K562 (cell line): ENCODE results near the gene WASL. TPM values are rescaled to one million over a fixed set of nuclear protein-coding genes. Genes with fewer than 3 reads are reported as not detected.

Source experiments
- ATAC-seq: fragments of 200-7000 bp; cut with Tn5 transposase; 3 replicates; pipeline ENCODE4 v1.9.1; 2020; ENCODE audit warnings: moderate library complexity
- BruUV-seq: library from RNA; stranded (reverse); fragments of 400-500 nt; replicated peaks from 2 replicates; lab custom pipeline; 2021; lab: Mats Ljungman, UMichigan
- CTCF ChIA-PET: fragments of 300-600 bp; formaldehyde crosslinking; extraction: SDS; loops from one replicate; lab custom pipeline; 2021; ENCODE audit warnings: low intra/inter-chr PET ratio; lab: Yijun Ruan, JAX
- POLR2A ChIA-PET: fragments of 300-600, 350-650 bp; sonication (Branson Sonifier 250); formaldehyde crosslinking; extraction: SDS; loops from one replicate; lab custom pipeline; 2021; ENCODE audit warnings: antibody characterized with exemption, inconsistent platforms; lab: Yijun Ruan, JAX
- DNase-seq, 4 experiments: peaks; one replicate each; pipeline versions ENCODE4 v3.0.0 to v3.0.0-alpha.2; 2011 to 2018; ENCODE audit warnings: low spot score in 3 of 4, mixed read lengths in 3 of 4; ENCODE audit errors: extremely low read depth in 1 of 4
- FAIRE-seq: peaks from 2 replicates; lab custom pipeline; 2011; peaks lifted over from hg19 to GRCh38; lab: Jason Lieb, UNC
- H2AFZ ChIP-seq: 2 replicates; pipeline ENCODE4 v1.6.0; 2011; ENCODE audit warnings: low read depth, low read length, control low read depth, inconsistent platforms
- H3K27ac ChIP-seq: fragments of 200-600 bp; 3 replicates; pipeline ENCODE4 v1.8.0; 2011; ENCODE audit warnings: low read depth, mild to moderate bottlenecking, control low read depth, inconsistent platforms, low read length, moderate library complexity, mixed read lengths; ENCODE audit errors: extremely low read depth
- H3K27me3 ChIP-seq, 2 experiments: fragments of 300-600 bp in 1 of 2; 2 replicates in 1 of 2; 3 replicates in 1 of 2; pipeline versions ENCODE4 v1.6.0 to v1.8.0; 2011; ENCODE audit warnings: inconsistent platforms in 2 of 2, low read length in 2 of 2, mild to moderate bottlenecking in 1 of 2, mixed read lengths in 1 of 2, moderate library complexity in 1 of 2; ENCODE audit not compliant: control insufficient read depth in 2 of 2, insufficient read depth in 2 of 2
- H3K36me3 ChIP-seq: fragments of 300-600 bp; 3 replicates; pipeline ENCODE4 v1.8.0; 2011; ENCODE audit warnings: mild to moderate bottlenecking, low read length, inconsistent platforms; ENCODE audit not compliant: control insufficient read depth, insufficient read depth
- H3K4me1 ChIP-seq, 2 experiments: fragments of 200-600 bp in 1 of 2; replicated peaks in 1 of 2; 2 replicates in 1 of 2; 3 replicates in 1 of 2; pipeline versions ENCODE4 v1.5.1 to v1.8.0; 2011; ENCODE audit warnings: inconsistent platforms in 2 of 2, low read length in 2 of 2, mild to moderate bottlenecking in 1 of 2, mixed read lengths in 1 of 2, moderate library complexity in 1 of 2; ENCODE audit not compliant: control insufficient read depth in 2 of 2, insufficient read depth in 2 of 2
- H3K4me2 ChIP-seq: 2 replicates; pipeline ENCODE4 v1.6.1; 2011; ENCODE audit warnings: low read length, control low read depth, inconsistent platforms, mixed read lengths; ENCODE audit not compliant: insufficient read depth
- H3K4me3 ChIP-seq: fragments of 200-600 bp; sonication (generic), shearing (Covaris generic); 2 replicates; pipeline ENCODE4 v1.5.1; 2016; ENCODE audit warnings: control low read depth, inconsistent platforms
- H3K79me2 ChIP-seq: fragments of 200-600 bp; 3 replicates; pipeline ENCODE4 v1.8.0; 2011; ENCODE audit warnings: low read length, inconsistent platforms; ENCODE audit not compliant: control insufficient read depth, insufficient read depth
- H3K9ac ChIP-seq, 2 experiments: 2 replicates each; pipeline versions ENCODE4 v1.6.0 to v1.6.1; 2011; ENCODE audit warnings: low read depth in 2 of 2, low read length in 2 of 2, control low read depth in 1 of 2, inconsistent platforms in 1 of 2, mild to moderate bottlenecking in 1 of 2, mixed read lengths in 1 of 2; ENCODE audit not compliant: insufficient read depth in 1 of 2
- H3K9me1 ChIP-seq: one replicate; pipeline ENCODE4 v1.6.0; 2011; ENCODE audit warnings: inconsistent platforms, mild to moderate bottlenecking, low read length, moderate library complexity; ENCODE audit not compliant: control insufficient read depth, insufficient read depth
- H3K9me3 ChIP-seq: replicated peaks from 2 replicates; pipeline ENCODE4 v1.5.1; 2011; ENCODE audit warnings: low read depth, low read length, inconsistent platforms; ENCODE audit not compliant: control insufficient read depth, insufficient read depth
- H4K20me1 ChIP-seq: replicated peaks from 2 replicates; pipeline ENCODE4 v1.6.1; 2011; ENCODE audit warnings: low read length, inconsistent platforms, mixed read lengths; ENCODE audit not compliant: control insufficient read depth, insufficient read depth
- FOXK1 ChIP-seq: sonication (generic); formaldehyde crosslinking; IDR thresholded peaks from 2 replicates; pipeline ENCODE4 v1.8.0; 2022; ENCODE audit warnings: missing genetic modification reagents, mild to moderate bottlenecking, borderline replicate concordance
- KLF13 ChIP-seq: fragments of 450-650 bp; IDR thresholded peaks from 2 replicates; pipeline ENCODE4 v1.6.1; 2016; ENCODE audit warnings: missing genetic modification characterization, low read depth, mild to moderate bottlenecking, missing compliant biosample characterization, moderate library complexity, borderline replicate concordance
- NCOA1 ChIP-seq: fragments of 450-650 bp; IDR thresholded peaks from 2 replicates; pipeline ENCODE4 v1.6.1; 2016; ENCODE audit warnings: low read depth
- NR4A1 ChIP-seq, 2 experiments: fragments of 250-450 bp in 1 of 2; fragments of 450-650 bp in 1 of 2; sonication (Bioruptor Pico) in 1 of 2; IDR thresholded peaks; 2 replicates each; pipeline versions ENCODE4 v1.4.0 to v1.6.1; 2016 to 2020; ENCODE audit warnings: mild to moderate bottlenecking in 2 of 2, missing compliant biosample characterization in 1 of 2, missing genetic modification characterization in 1 of 2, moderate library complexity in 1 of 2
- SAFB ChIP-seq: fragments of 200-400 bp; formaldehyde crosslinking; IDR thresholded peaks from 2 replicates; pipeline ENCODE4 v1.6.1; 2017; ENCODE audit warnings: low read depth, low read length, borderline replicate concordance
- SMAD4 ChIP-seq: fragments of 250-450 bp; sonication (Bioruptor Pico); conservative IDR thresholded peaks from 2 replicates; pipeline ENCODE4 v1.8.0; 2021; ENCODE audit warnings: inconsistent platforms, mild to moderate bottlenecking, moderate library complexity
- SMARCA5 ChIP-seq: fragments of 450-650 bp; IDR thresholded peaks from 2 replicates; pipeline ENCODE4 v1.6.1; 2016
- ZKSCAN8 ChIP-seq: fragments of 200-800 bp; sonication (Bioruptor generic); IDR thresholded peaks from 2 replicates; pipeline ENCODE4 v1.6.1; 2016; ENCODE audit warnings: missing genetic modification characterization, missing compliant biosample characterization
- ZNF146 ChIP-seq: IDR thresholded peaks from one replicate; pipeline ENCODE4 v1.6.1; 2018; ENCODE audit warnings: missing compliant biosample characterization; ENCODE audit not compliant: unreplicated experiment
- WGBS: fragments of 100-300 bp; shearing (Covaris generic); methylation state at CpG from one replicate; pipeline ENCODE4 v1.1.6; 2016; ENCODE audit warnings: low coverage, mixed read lengths; ENCODE audit not compliant: insufficient coverage; ENCODE audit errors: missing lambda C conversion rate; 5-methylcytosine and 5-hydroxymethylcytosine counted together
- in situ Hi-C: fragments of 300-500 bp; cut with MboI; formaldehyde crosslinking; loops from 4 replicates; pipeline ENCODE4 v1.15.0; 2018; ENCODE audit warnings: inconsistent platforms, mixed read lengths
- intact Hi-C: fragments of 100-400 bp; cut with micrococcal nuclease; formaldehyde crosslinking; loops from 2 replicates; pipeline ENCODE4 v1.14.2; 2022
- polyA plus RNA-seq, 8 experiments: library from polyadenylated mRNA; depleted of rRNA in 4 of 8; stranded (reverse) in 5 of 8; unstranded in 3 of 8; fragments of >200 nt; fragmentation: Nextera tagmentation in 2 of 8; fragmentation: Illumina TruSeq in 1 of 8; extraction: Ambion mirVana in 2 of 8; extraction: Trizol in 1 of 8; gene quantifications; 2 replicates each; pipeline versions ENCODE4 v1.2.1 to v1.2.3, GENCODE V29; 2011 to 2014; ENCODE audit warnings: inconsistent platforms in 1 of 8, missing spikeins in 1 of 8
- total RNA-seq, 7 experiments: library from RNA; depleted of rRNA in 6 of 7; stranded (reverse); fragments of >200 nt in 6 of 7; fragmentation: Illumina TruSeq in 2 of 7; extraction: Trizol in 2 of 7; gene quantifications; 2 replicates each; pipeline versions ENCODE4 v1.2.1 to v1.2.3, GENCODE V29; 2011 to 2021; ENCODE audit warnings: low replicate concordance in 1 of 7
- TF ChIP-seq, protein P1 (sequence below): fragments of 250-450 bp; sonication (Bioruptor Pico); IDR thresholded peaks from 2 replicates; pipeline ENCODE4 v1.5.1; 2021; ENCODE audit warnings: mild to moderate bottlenecking

The WASL gene
- total and polyA plus RNA-seq, 9 of the 15 experiments (the other 6 are each of a cell fraction or from before 2014, with no cell fraction given): 3.2 to 13.9 (median 8.3) TPM

DNA sequence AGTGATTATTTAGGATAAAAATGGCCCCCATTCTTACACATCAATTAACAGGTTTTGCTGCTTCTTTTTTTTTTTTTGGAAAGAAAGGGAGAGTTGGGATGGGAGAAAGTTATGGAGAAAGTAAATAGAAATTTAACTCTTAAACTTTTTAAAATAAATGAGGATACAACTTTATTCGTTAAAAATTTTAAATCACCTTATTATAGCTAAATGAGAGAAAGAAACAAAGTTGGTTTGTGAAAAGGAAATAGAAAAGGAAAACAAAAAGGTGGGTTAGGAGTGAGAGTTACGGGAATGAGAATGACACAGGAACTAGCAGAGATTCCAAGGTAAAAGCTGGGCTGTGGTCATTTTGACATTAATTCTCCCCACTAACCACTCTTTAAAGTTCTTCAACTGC, 58.3 kb downstream of the WASL start:
- Histone ChIP-seq H3K4me2 (no peak overlapping the region), H3K9me1 (no peaks in the 10 kb centered on the region), H3K27ac (no peak overlapping the region), H3K4me1 (peaks cover 0 to 5% of the 10 kb centered on the region in 2 experiments; a peak in 1 of 5 replicates), H2AFZ (no peak overlapping the region), H3K36me3 (peaks cover 88% of the 10 kb centered on the region), H3K79me2 (no peaks in the 10 kb centered on the region), H4K20me1 (no peaks in the 10 kb centered on the region), H3K9me3 (no peaks in the 10 kb centered on the region), H3K9ac (no peak overlapping the region), H3K27me3 (no peaks in the 10 kb centered on the region), H3K4me3 (no peak overlapping the region)
- POLR2A ChIA-PET: no interaction called here
- no peak for DNase-seq
- in situ Hi-C loops: no loop called here
- BruUV-seq: no TSS peak
- no peak for TF ChIP-seq ZNF146
- TF ChIP-seq ZKSCAN8 (CRISPR knock-in tag): no peak
- no peak for TF ChIP-seq NR4A1 (CRISPR knock-in tag; IDR thresholded peaks at IDR 0.05)
- TF ChIP-seq NR4A1 (tag; IDR thresholded peaks at IDR 0.05): no peak
- no peak for TF ChIP-seq SMARCA5
- 100% methylated on average over 2 of the region's 2 CpGs for WGBS
- CTCF ChIA-PET: no interaction called here
- ATAC-seq: no peak
- FAIRE-seq: no peak
- intact Hi-C loops: no loop called here

DNA sequence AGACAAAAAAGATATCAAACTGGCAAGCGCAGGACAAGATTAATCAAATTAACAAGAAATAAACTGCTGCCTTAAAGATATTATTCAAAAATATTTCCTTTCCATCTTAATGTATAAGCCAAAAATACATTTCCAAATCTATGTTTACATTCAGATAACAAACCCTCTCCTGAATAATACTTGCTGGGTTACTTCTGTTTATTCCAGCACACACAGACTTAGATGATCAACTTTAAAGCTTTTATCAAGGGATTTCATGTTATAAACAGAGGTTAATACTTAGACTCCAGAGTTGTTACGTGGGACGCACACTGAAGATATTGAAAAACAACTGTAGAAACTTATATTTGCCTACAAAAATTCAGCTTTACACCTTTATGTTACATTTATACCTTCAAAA, 59.6 kb downstream of the WASL start:
- POLR2A ChIA-PET: no interaction called here
- ATAC-seq (no peak), DNase-seq (no peak), FAIRE-seq (no peak)
- Histone ChIP-seq H3K79me2 (no peaks in the 10 kb centered on the region), H3K27ac (no peak overlapping the region), H3K4me2 (no peak overlapping the region), H3K4me3 (no peak overlapping the region), H3K27me3 (no peaks in the 10 kb centered on the region), H3K4me1 (peaks cover 0 to 5% of the 10 kb centered on the region in 2 experiments; a peak in 1 of 5 replicates), H3K9ac (no peak overlapping the region), H3K9me1 (no peaks in the 10 kb centered on the region), H3K9me3 (no peaks in the 10 kb centered on the region), H3K36me3 (peaks cover 88% of the 10 kb centered on the region), H4K20me1 (no peaks in the 10 kb centered on the region), H2AFZ (no peak overlapping the region)
- in situ Hi-C loops (no loop called here), intact Hi-C loops (no loop called here)
- CTCF ChIA-PET: no interaction called here
- WGBS: 73% methylated on average over 3 of the region's 3 CpGs
- no peak for TF ChIP-seq SMAD4 (CRISPR knock-in tag)
- no peak for TF ChIP-seq ZNF146
- TF ChIP-seq FOXK1: no peak
- TF ChIP-seq KLF13 (tag): no peak
- TF ChIP-seq, protein P1, sequence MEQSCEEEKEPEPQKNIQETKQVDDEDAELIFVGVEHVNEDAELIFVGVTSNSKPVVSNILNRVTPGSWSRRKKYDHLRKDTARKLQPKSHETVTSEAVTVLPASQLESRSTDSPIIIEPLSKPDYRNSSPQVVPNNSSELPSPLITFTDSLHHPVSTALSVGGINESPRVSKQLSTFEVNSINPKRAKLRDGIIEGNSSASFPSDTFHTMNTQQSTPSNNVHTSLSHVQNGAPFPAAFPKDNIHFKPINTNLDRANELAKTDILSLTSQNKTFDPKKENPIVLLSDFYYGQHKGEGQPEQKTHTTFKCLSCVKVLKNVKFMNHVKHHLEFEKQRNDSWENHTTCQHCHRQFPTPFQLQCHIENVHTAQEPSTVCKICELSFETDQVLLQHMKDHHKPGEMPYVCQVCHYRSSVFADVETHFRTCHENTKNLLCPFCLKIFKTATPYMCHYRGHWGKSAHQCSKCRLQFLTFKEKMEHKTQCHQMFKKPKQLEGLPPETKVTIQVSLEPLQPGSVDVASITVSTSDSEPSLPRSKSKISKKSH (CRISPR knock-in tag): no peak
- TF ChIP-seq SAFB: no peak
- TF ChIP-seq NCOA1: no peak
- BruUV-seq: no TSS peak
